Neural progenitor cell (in vitro differentiated cells): ENCODE data around the gene FNIP2.

Experiments
- CTCF ChIP-seq: fragments of 200-600 bp; sonication (generic); IDR thresholded peaks from 2 replicates; pipeline ENCODE4 v1.5.1; 2017; ENCODE audit warnings: antibody characterized with exemption, mild to moderate bottlenecking
- EZH2 ChIP-seq: fragments of 200-600 bp; sonication (generic); IDR thresholded peaks from 2 replicates; pipeline ENCODE4 v1.6.1; 2017; ENCODE audit warnings: antibody characterized with exemption, mild to moderate bottlenecking, moderate library complexity
- EZH2phosphoT487 ChIP-seq: fragments of 200-600 bp; sonication (generic); IDR thresholded peaks from 2 replicates; pipeline ENCODE4 v1.6.1; 2017; ENCODE audit warnings: antibody characterized with exemption

GRCh38 chr4:158903472-158904043, 134.7 kb downstream of the FNIP2 start:
- no peak for TF ChIP-seq EZH2phosphoT487
- no peak for TF ChIP-seq CTCF
- no peak for TF ChIP-seq EZH2
